SK-N-SH treated with all-trans-retinoic acid at 6 μM for 48 hours (cell line): ENCODE measurements around the gene GABBR2.

ENCODE experiments used
- ATAC-seq: fragments of 200-7000 bp; cut with Tn5 transposase; 3 replicates; pipeline ENCODE4 v1.9.1; 2020; ENCODE audit warnings: mild to moderate bottlenecking, moderate library complexity
- ARNTL ChIP-seq: fragments of 450-650 bp; formaldehyde crosslinking; IDR thresholded peaks from 2 replicates; pipeline ENCODE4 v1.5.0; 2020; ENCODE audit warnings: low read depth, mild to moderate bottlenecking, moderate library complexity, borderline replicate concordance
- BACH2 ChIP-seq: fragments of 250-450 bp; sonication (Bioruptor Pico); IDR thresholded peaks from 2 replicates; pipeline ENCODE4 v1.9.0; 2021; ENCODE audit warnings: mild to moderate bottlenecking, borderline replicate concordance
- CSDC2 ChIP-seq: fragments of 250-450 bp; sonication (Bioruptor Pico); IDR thresholded peaks from 2 replicates; pipeline ENCODE4 v1.5.0; 2020; ENCODE audit warnings: mild to moderate bottlenecking, moderate library complexity
- CSRNP3 ChIP-seq: fragments of 250-450 bp; sonication (Bioruptor Pico); IDR thresholded peaks from 2 replicates; pipeline ENCODE4 v1.5.1; 2021; ENCODE audit warnings: mild to moderate bottlenecking, moderate library complexity
- ESRRG ChIP-seq: fragments of 250-450 bp; sonication (Bioruptor Pico); IDR thresholded peaks from 2 replicates; pipeline ENCODE4 v1.6.1; 2021; ENCODE audit warnings: mild to moderate bottlenecking
- ISL1 ChIP-seq: fragments of 250-450 bp; sonication (Bioruptor Pico); IDR thresholded peaks from 2 replicates; pipeline ENCODE4 v2.1.2; 2022; ENCODE audit warnings: mild to moderate bottlenecking, moderate library complexity
- OSR1 ChIP-seq: fragments of 250-450 bp; sonication (Bioruptor Pico); IDR thresholded peaks from 2 replicates; pipeline ENCODE4 v1.8.0; 2022; ENCODE audit warnings: moderate library complexity, mild to moderate bottlenecking, inconsistent platforms
- PATZ1 ChIP-seq: fragments of 250-450 bp; sonication (Bioruptor Pico); IDR thresholded peaks from 2 replicates; pipeline ENCODE4 v1.8.0; 2020; ENCODE audit warnings: mild to moderate bottlenecking, moderate library complexity, borderline replicate concordance
- POU6F1 ChIP-seq: fragments of 250-450 bp; sonication (Bioruptor Pico); IDR thresholded peaks from 2 replicates; pipeline ENCODE4 v1.8.0; 2021; ENCODE audit warnings: low read depth, mild to moderate bottlenecking, moderate library complexity, borderline replicate concordance
- PPARA ChIP-seq: fragments of 250-450 bp; sonication (Bioruptor Pico); IDR thresholded peaks from 2 replicates; pipeline ENCODE4 v1.5.0; 2020; ENCODE audit warnings: mild to moderate bottlenecking, borderline replicate concordance
- RARB ChIP-seq: fragments of 250-450 bp; sonication (Bioruptor Pico); IDR thresholded peaks from 2 replicates; pipeline ENCODE4 v1.8.0; 2021; ENCODE audit warnings: mild to moderate bottlenecking, moderate library complexity
- SNAI2 ChIP-seq: fragments of 250-450 bp; sonication (Bioruptor Pico); IDR thresholded peaks from 2 replicates; pipeline ENCODE4 v1.5.0; 2020; ENCODE audit warnings: mild to moderate bottlenecking, moderate library complexity
- TCF4 ChIP-seq: fragments of 250-450 bp; sonication (Bioruptor Pico); IDR thresholded peaks from 2 replicates; pipeline ENCODE4 v1.8.0; 2021; ENCODE audit warnings: mild to moderate bottlenecking, moderate library complexity, borderline replicate concordance
- TOX ChIP-seq: fragments of 250-450 bp; sonication (Bioruptor Pico); IDR thresholded peaks from 2 replicates; pipeline ENCODE4 v1.8.0; 2021; ENCODE audit warnings: mild to moderate bottlenecking, moderate library complexity, borderline replicate concordance
- ZC3H10 ChIP-seq: fragments of 250-450 bp; sonication (Bioruptor Pico); IDR thresholded peaks from 2 replicates; pipeline ENCODE4 v1.5.1; 2021; ENCODE audit warnings: mild to moderate bottlenecking, moderate library complexity
- ZFP3 ChIP-seq: fragments of 250-450 bp; sonication (Bioruptor Pico); IDR thresholded peaks from 2 replicates; pipeline ENCODE4 v1.5.0; 2020; ENCODE audit warnings: mild to moderate bottlenecking, moderate library complexity
- ZFP30 ChIP-seq: fragments of 450-650 bp; formaldehyde crosslinking; IDR thresholded peaks from 2 replicates; pipeline ENCODE4 v1.5.0; 2022; ENCODE audit warnings: mild to moderate bottlenecking, moderate library complexity
- ZNF565 ChIP-seq: fragments of 450-650 bp; formaldehyde crosslinking; conservative IDR thresholded peaks from 2 replicates; pipeline ENCODE4 v1.5.0; 2020; ENCODE audit warnings: low read depth, mild to moderate bottlenecking, moderate library complexity
- ZNF70 ChIP-seq: fragments of 450-650 bp; formaldehyde crosslinking; IDR thresholded peaks from 2 replicates; pipeline ENCODE4 v1.5.0; 2020; ENCODE audit warnings: mild to moderate bottlenecking, moderate library complexity
- ZNF8 ChIP-seq: fragments of 450-650 bp; formaldehyde crosslinking; IDR thresholded peaks from 2 replicates; pipeline ENCODE4 v1.5.0; 2020; ENCODE audit warnings: mild to moderate bottlenecking, moderate library complexity
- TF ChIP-seq, protein P1 (sequence below): fragments of 250-450 bp; sonication (Bioruptor Pico); IDR thresholded peaks from 2 replicates; pipeline ENCODE4 v1.5.1; 2020; ENCODE audit warnings: low read depth, mild to moderate bottlenecking, moderate library complexity
- TF ChIP-seq, protein P2 (sequence below): fragments of 250-450 bp; sonication (Bioruptor Pico); IDR thresholded peaks from 2 replicates; pipeline ENCODE4 v1.5.0; 2020; ENCODE audit warnings: mild to moderate bottlenecking, moderate library complexity

The GABBR2 gene

DNA sequence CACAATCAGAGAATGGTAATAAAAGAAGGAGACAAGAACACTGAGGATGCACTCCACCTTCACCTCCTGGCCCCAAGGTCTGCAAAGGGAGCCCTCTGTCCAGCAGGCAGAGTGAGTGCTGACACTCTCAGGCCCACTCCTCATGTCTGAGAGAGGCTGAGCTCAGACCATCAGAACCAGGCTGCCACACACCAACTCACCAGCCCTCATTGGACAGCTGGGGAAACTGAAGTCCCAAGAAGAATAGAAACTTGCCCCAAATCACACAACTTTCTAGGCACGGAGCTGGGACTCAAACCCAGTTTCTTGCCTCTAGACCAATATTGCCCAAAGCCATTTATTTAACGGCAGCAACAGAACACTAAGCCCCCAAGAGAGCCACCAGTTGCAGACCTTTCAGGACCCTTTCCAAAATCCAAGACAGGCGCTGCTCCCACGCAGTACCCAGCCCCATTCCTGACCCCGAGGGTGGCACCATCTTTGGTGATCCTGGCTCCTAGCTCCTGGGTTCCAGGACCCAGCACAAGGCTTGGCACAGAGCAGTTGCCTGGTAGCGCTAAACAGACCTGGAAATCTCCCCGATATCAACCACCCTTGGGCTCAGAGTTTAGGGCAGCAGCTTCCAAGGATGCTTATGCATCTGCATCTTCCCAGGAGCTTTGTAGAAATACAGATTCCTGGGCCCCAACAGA, 192.4 kb downstream of the GABBR2 start:
- no peak for ATAC-seq

DNA sequence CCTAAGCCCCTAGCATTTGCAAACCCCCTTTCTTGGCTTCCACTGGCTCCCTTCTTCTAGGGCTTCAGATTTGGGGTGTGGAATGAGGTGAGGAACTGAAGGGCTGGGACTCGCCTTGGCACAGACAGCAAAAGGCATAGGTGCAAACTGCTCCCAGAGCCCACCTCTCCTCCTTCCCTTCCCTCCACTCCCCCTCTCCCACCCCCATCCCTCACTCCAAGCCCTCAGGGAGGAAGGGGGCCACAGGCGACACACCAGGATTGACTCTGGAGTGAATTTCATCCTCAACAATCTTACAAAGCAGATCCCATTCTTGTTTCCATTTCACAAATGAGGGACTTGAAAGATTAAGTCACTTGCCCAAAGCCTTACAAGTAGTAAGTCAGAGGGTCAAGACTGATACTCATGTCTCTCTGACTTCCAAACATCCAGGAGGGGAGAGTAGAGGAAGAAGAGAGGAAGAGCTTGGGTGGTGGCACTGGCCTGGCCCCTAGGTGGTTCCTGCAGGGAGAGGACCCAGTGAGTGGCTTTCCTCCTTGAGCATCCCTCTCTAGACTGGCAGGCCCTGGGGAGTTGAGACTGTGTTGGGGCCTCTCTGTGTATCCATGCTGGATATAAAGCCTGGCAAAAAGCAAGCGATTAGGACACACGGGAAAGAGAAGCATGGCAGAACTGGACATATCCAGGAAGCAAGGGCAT, 193.1 kb downstream of the GABBR2 start:
- no peak for ATAC-seq
- TF ChIP-seq SNAI2 (no peak), PPARA (CRISPR knock-in tag) (no peak), ZNF565 (CRISPR knock-in tag) (no peak), ZFP3 (no peak), ZNF8 (no peak), CSDC2 (CRISPR knock-in tag) (no peak), TOX (CRISPR knock-in tag) (no peak), ARNTL (CRISPR knock-in tag) (no peak), RARB (CRISPR knock-in tag) (no peak), ZFP30 (no peak), CSRNP3 (CRISPR knock-in tag) (no peak), ZNF70 (CRISPR knock-in tag) (no peak), POU6F1 (CRISPR knock-in tag) (no peak), OSR1 (CRISPR knock-in tag) (no peak), TCF4 (CRISPR knock-in tag) (no peak), ZC3H10 (CRISPR knock-in tag) (no peak), ISL1 (CRISPR knock-in tag) (no peak)
- TF ChIP-seq, protein P1, sequence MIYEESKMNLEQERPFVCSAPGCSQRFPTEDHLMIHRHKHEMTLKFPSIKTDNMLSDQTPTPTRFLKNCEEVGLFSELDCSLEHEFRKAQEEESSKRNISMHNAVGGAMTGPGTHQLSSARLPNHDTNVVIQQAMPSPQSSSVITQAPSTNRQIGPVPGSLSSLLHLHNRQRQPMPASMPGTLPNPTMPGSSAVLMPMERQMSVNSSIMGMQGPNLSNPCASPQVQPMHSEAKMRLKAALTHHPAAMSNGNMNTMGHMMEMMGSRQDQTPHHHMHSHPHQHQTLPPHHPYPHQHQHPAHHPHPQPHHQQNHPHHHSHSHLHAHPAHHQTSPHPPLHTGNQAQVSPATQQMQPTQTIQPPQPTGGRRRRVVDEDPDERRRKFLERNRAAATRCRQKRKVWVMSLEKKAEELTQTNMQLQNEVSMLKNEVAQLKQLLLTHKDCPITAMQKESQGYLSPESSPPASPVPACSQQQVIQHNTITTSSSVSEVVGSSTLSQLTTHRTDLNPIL (CRISPR knock-in tag) = no peak
- TF ChIP-seq, protein P2, sequence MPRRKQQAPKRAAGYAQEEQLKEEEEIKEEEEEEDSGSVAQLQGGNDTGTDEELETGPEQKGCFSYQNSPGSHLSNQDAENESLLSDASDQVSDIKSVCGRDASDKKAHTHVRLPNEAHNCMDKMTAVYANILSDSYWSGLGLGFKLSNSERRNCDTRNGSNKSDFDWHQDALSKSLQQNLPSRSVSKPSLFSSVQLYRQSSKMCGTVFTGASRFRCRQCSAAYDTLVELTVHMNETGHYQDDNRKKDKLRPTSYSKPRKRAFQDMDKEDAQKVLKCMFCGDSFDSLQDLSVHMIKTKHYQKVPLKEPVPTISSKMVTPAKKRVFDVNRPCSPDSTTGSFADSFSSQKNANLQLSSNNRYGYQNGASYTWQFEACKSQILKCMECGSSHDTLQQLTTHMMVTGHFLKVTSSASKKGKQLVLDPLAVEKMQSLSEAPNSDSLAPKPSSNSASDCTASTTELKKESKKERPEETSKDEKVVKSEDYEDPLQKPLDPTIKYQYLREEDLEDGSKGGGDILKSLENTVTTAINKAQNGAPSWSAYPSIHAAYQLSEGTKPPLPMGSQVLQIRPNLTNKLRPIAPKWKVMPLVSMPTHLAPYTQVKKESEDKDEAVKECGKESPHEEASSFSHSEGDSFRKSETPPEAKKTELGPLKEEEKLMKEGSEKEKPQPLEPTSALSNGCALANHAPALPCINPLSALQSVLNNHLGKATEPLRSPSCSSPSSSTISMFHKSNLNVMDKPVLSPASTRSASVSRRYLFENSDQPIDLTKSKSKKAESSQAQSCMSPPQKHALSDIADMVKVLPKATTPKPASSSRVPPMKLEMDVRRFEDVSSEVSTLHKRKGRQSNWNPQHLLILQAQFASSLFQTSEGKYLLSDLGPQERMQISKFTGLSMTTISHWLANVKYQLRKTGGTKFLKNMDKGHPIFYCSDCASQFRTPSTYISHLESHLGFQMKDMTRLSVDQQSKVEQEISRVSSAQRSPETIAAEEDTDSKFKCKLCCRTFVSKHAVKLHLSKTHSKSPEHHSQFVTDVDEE (CRISPR knock-in tag) = no peak

More for the DNA sequence above, 192.4 kb downstream of the GABBR2 start:
- no peak for TF ChIP-seq PATZ1
- TF ChIP-seq ZC3H10 (CRISPR knock-in tag) = no peak
- no peak for TF ChIP-seq ZNF8
- no peak for TF ChIP-seq CSDC2 (CRISPR knock-in tag)

- ATAC-seq = no peak
- TF ChIP-seq TCF4 (CRISPR knock-in tag) (no peak), ESRRG (no peak), CSRNP3 (CRISPR knock-in tag) (no peak), OSR1 (CRISPR knock-in tag) (no peak), BACH2 (CRISPR knock-in tag) (no peak), ZFP30 (no peak), POU6F1 (CRISPR knock-in tag) (no peak), CSDC2 (CRISPR knock-in tag) (no peak), ARNTL (CRISPR knock-in tag) (no peak)
- TF ChIP-seq, protein P1 (CRISPR knock-in tag) = no peak
Measured at GRCh38 chr9:98514841-98515240, 193.9 kb downstream of the GABBR2 start.
